GM12878 (cell line): ENCODE results near the gene PHF2. TPM values are rescaled to one million over a fixed set of nuclear protein-coding genes. Genes with fewer than 3 reads are reported as not detected.

Experiments used
- ATAC-seq: fragments of 200-7000 bp; cut with Tn5 transposase; 3 replicates; pipeline ENCODE4 v1.9.1; 2020; ENCODE audit warnings: mild to moderate bottlenecking, moderate library complexity
- BruUV-seq: library from RNA; stranded (reverse); fragments of 400-500 nt; replicated peaks from 2 replicates; lab custom pipeline; 2021; lab: Mats Ljungman, UMichigan
- CTCF ChIA-PET: fragments of 300-600 bp; sonication (Branson Sonifier 250); formaldehyde crosslinking; extraction: SDS; loops from one replicate; lab custom pipeline; 2021; ENCODE audit warnings: inconsistent platforms; lab: Yijun Ruan, JAX
- POLR2A ChIA-PET: fragments of 350-600 bp; formaldehyde crosslinking; extraction: SDS; loops from one replicate; lab custom pipeline; 2021; ENCODE audit warnings: inconsistent platforms; lab: Charles Lee
- RAD21 ChIA-PET: fragments of 300-600 bp; sonication (Branson Sonifier 250); formaldehyde crosslinking; loops from one replicate; lab custom pipeline; 2023; ENCODE audit warnings: antibody characterized with exemption; ENCODE audit not compliant: unreplicated experiment; lab: Charles Lee
- SMC1A ChIA-PET: fragments of 300-600 bp; sonication (Branson Sonifier 250); formaldehyde crosslinking; loops from one replicate; lab custom pipeline; 2023; ENCODE audit not compliant: unreplicated experiment, uncharacterized antibody; lab: Charles Lee
- DNase-seq: peaks from one replicate; pipeline ENCODE4 v3.0.0-alpha.2; 2011; ENCODE audit warnings: low read depth, low spot score
- FAIRE-seq: peaks from 3 replicates; lab custom pipeline; 2011; peaks lifted over from hg19 to GRCh38; lab: Jason Lieb, UNC
- H2AFZ ChIP-seq: 2 replicates; pipeline ENCODE4 v1.6.0; 2011; ENCODE audit warnings: low read depth, low read length, control low read depth; ENCODE audit not compliant: control insufficient read depth
- H3K27ac ChIP-seq: 2 replicates; pipeline ENCODE4 v1.5.1; 2011; ENCODE audit warnings: control low read depth; ENCODE audit not compliant: control insufficient read depth, insufficient read depth
- H3K27me3 ChIP-seq, 2 experiments: replicated peaks in 1 of 2; 2 replicates each; pipeline versions ENCODE4 v1.6.0 to v1.6.1; 2011; ENCODE audit warnings: low read length in 1 of 2; ENCODE audit not compliant: control insufficient read depth in 2 of 2, insufficient read depth in 2 of 2
- H3K36me3 ChIP-seq, 2 experiments: 2 replicates each; pipeline ENCODE4 v1.5.1; 2011; ENCODE audit warnings: low read length in 1 of 2; ENCODE audit not compliant: control insufficient read depth in 2 of 2, insufficient read depth in 2 of 2
- H3K4me1 ChIP-seq: 2 replicates; pipeline ENCODE4 v1.6.1; 2011; ENCODE audit warnings: mild to moderate bottlenecking, low read length, moderate library complexity, mixed read lengths; ENCODE audit not compliant: control insufficient read depth, insufficient read depth
- H3K4me2 ChIP-seq: 2 replicates; pipeline ENCODE4 v1.6.0; 2011; ENCODE audit warnings: control low read depth; ENCODE audit not compliant: control insufficient read depth, insufficient read depth
- H3K4me3 ChIP-seq: fragments of 200-600 bp; sonication (generic); 2 replicates; pipeline ENCODE4 v1.5.1; 2016
- H3K79me2 ChIP-seq: 2 replicates; pipeline ENCODE4 v1.6.0; 2011; ENCODE audit warnings: low read length; ENCODE audit not compliant: control insufficient read depth, insufficient read depth
- H3K9ac ChIP-seq: 2 replicates; pipeline ENCODE4 v1.8.0; 2011; ENCODE audit warnings: low read length, control low read depth, mixed read lengths; ENCODE audit not compliant: control insufficient read depth, insufficient read depth
- H3K9me3 ChIP-seq: replicated peaks from 3 replicates; pipeline ENCODE4 v1.5.1; 2011; ENCODE audit warnings: mild to moderate bottlenecking, low read length; ENCODE audit not compliant: control insufficient read depth, insufficient read depth
- H4K20me1 ChIP-seq: 2 replicates; pipeline ENCODE4 v1.6.0; 2011; ENCODE audit not compliant: control insufficient read depth, insufficient read depth
- BCL3 ChIP-seq: IDR thresholded peaks from 2 replicates; pipeline ENCODE4 v1.6.1; 2011; ENCODE audit warnings: borderline replicate concordance, low read depth, mild to moderate bottlenecking, moderate library complexity, low read length; ENCODE audit not compliant: insufficient read depth, poor library complexity, severe bottlenecking
- CHD1 ChIP-seq: IDR thresholded peaks from 2 replicates; pipeline ENCODE4 v1.6.1; 2012; ENCODE audit warnings: low read depth, low read length, improper control_type of control experiment
- FOXK2 ChIP-seq: fragments of 450-650 bp; IDR thresholded peaks from 2 replicates; pipeline ENCODE4 v1.6.1; 2017; ENCODE audit warnings: mild to moderate bottlenecking, moderate library complexity
- MEF2B ChIP-seq: fragments of 450-650 bp; IDR thresholded peaks from 2 replicates; pipeline ENCODE4 v1.6.1; 2018; ENCODE audit warnings: mild to moderate bottlenecking, moderate library complexity; ENCODE audit not compliant: partially characterized antibody, poor library complexity, severe bottlenecking
- RELB ChIP-seq: fragments of 450-650 bp; IDR thresholded peaks from 2 replicates; pipeline ENCODE4 v1.6.1; 2017; ENCODE audit warnings: low read depth, mild to moderate bottlenecking, moderate library complexity
- STAT3 ChIP-seq: IDR thresholded peaks from 2 replicates; pipeline ENCODE4 v1.6.1; 2011; ENCODE audit warnings: low read depth, low read length, improper control_type of control experiment
- ZBTB11 ChIP-seq: fragments of 450-650 bp; formaldehyde crosslinking; IDR thresholded peaks from 2 replicates; pipeline ENCODE4 v1.5.0; 2022; ENCODE audit warnings: mild to moderate bottlenecking, missing genetic modification characterization
- ZBTB33 ChIP-seq: fragments of 450-650 bp; IDR thresholded peaks from 2 replicates; pipeline ENCODE4 v1.6.1; 2017; ENCODE audit warnings: mild to moderate bottlenecking
- ZBTB4 ChIP-seq: fragments of 450-650 bp; formaldehyde crosslinking; IDR thresholded peaks from 2 replicates; pipeline ENCODE4 v1.4.0; 2022; ENCODE audit warnings: mild to moderate bottlenecking, moderate library complexity
- WGBS: methylation state at CpG from one replicate; pipeline ENCODE4 v1.1.6; 2016; ENCODE audit warnings: low lambda C conversion rate; ENCODE audit not compliant: insufficient replicate concordance, insufficient coverage; ENCODE audit errors: missing lambda C conversion rate; 5-methylcytosine and 5-hydroxymethylcytosine counted together
- in situ Hi-C: fragments of 300-500 bp; cut with MboI; formaldehyde crosslinking; loops from 9 replicates; pipeline ENCODE4 v1.14.3; 2018; ENCODE audit warnings: mixed read lengths
- intact Hi-C: fragments of 100-400 bp; cut with micrococcal nuclease; formaldehyde crosslinking; loops from one replicate; pipeline ENCODE4 v1.14.2; 2022; ENCODE audit not compliant: unreplicated experiment
- polyA plus RNA-seq, 11 experiments: library from polyadenylated mRNA; depleted of rRNA in 4 of 11; unstranded in 6 of 11; stranded (reverse) in 5 of 11; fragments of >200 nt; fragmentation: Nextera tagmentation in 4 of 11; fragmentation: Illumina TruSeq in 1 of 11; extraction: Ambion mirVana in 4 of 11; extraction: Trizol in 1 of 11; gene quantifications; 1 replicate in 1 of 11; 2 replicates in 10 of 11; pipeline versions ENCODE4 v1.2.1 to v1.2.3, GENCODE V29; 2011 to 2016; ENCODE audit warnings: inconsistent platforms in 2 of 11, missing spikeins in 2 of 11, low read depth in 1 of 11
- total RNA-seq, 4 experiments: library from RNA; depleted of rRNA in 3 of 4; stranded (reverse); fragments of >200 nt in 3 of 4; fragmentation: Illumina TruSeq in 1 of 4; extraction: Trizol in 1 of 4; gene quantifications; 2 replicates each; pipeline versions ENCODE4 v1.2.1 to v1.2.3, GENCODE V29; 2013 to 2021

The PHF2 gene
- total and polyA plus RNA-seq, 10 of the 15 experiments (the other 5 are each of a cell fraction or from before 2014, with no cell fraction given) = 0.34 to 13.3 (median 5.5) TPM

GRCh38 chr9:93710370-93710723, 134.0 kb downstream of the PHF2 start (continued):
- TF ChIP-seq BCL3 = peak; percentile 56

GRCh38 chr9:93711002-93711401, 134.6 kb downstream of the PHF2 start:
- in situ Hi-C loops = no loop called here
- no peak overlapping the region for H3K27ac ChIP-seq
- no peak for FAIRE-seq
- no peaks in the 10 kb centered on the region for H3K27me3 ChIP-seq
- no TSS peak for BruUV-seq
- H2AFZ ChIP-seq = no peak overlapping the region
- POLR2A ChIA-PET = no interaction called here
- 14% methylated on average over 2 of the region's 2 CpGs for WGBS
- H3K79me2 ChIP-seq = no peaks in the 10 kb centered on the region
- H4K20me1 ChIP-seq = no peaks in the 10 kb centered on the region
- no peaks in the 10 kb centered on the region for H3K9me3 ChIP-seq
- no peak overlapping the region for H3K4me2 ChIP-seq
- H3K9ac ChIP-seq = no peak overlapping the region
- ATAC-seq = no peak
- CTCF ChIA-PET = no interaction called here
- H3K4me3 ChIP-seq = no peak overlapping the region
- SMC1A ChIA-PET = no interaction called here
- intact Hi-C loops = no loop called here
- H3K4me1 ChIP-seq = no peaks in the 10 kb centered on the region
- DNase-seq = no peak
- RAD21 ChIA-PET = no interaction called here
- H3K36me3 ChIP-seq = no peaks in the 10 kb centered on the region
- TF ChIP-seq ZBTB11 = no peak
- no peak for TF ChIP-seq RELB
- TF ChIP-seq FOXK2 = no peak
- no peak for TF ChIP-seq ZBTB4
- TF ChIP-seq ZBTB33 = no peak
- no peak for TF ChIP-seq STAT3
- TF ChIP-seq MEF2B = no peak
- TF ChIP-seq CHD1 = no peak
